ENCODE results near the gene MAP10. TPM values are rescaled to one million over a fixed set of nuclear protein-coding genes. Genes with fewer than 3 reads are reported as not detected.

The MAP10 gene
- total and polyA plus RNA-seq, 2 experiments from 2014 or later, result 2.9 to 3.3 TPM

- ATAC-seq (no peak), DNase-seq (ENCODE audit: low spot score) (no peak)
- Mint-ChIP-seq H3K27me3 (ENCODE audit: insufficient read depth, low read depth, poor library complexity) (no peaks in the 10 kb centered on the region), H3K4me1 (peaks cover 7% of the 10 kb centered on the region; the same call in 2 of the 3 replicates), H3K4me3 (no peak overlapping the region), H3K27ac (no peak overlapping the region), H3K36me3 (ENCODE audit: low read depth) (no peaks in the 10 kb centered on the region), H3K9me3 (no peaks in the 10 kb centered on the region)
- Histone ChIP-seq H3K79me2 (replicated peaks; ENCODE audit: insufficient read depth) (no peaks in the 10 kb centered on the region), H3K27ac (ENCODE audit: low read depth) (no peak overlapping the region), H3K4me1 (ENCODE audit: insufficient read depth) (peaks cover 8% of the 10 kb centered on the region), H3K9me2 (ENCODE audit: insufficient read depth) (no peaks in the 10 kb centered on the region), H4K20me1 (replicated peaks; ENCODE audit: insufficient read depth) (no peaks in the 10 kb centered on the region), H3F3A (replicated peaks; ENCODE audit: low read depth) (no peaks in the 10 kb centered on the region), H3K4me2 (no peak overlapping the region), H3K4me3 (no peak overlapping the region), H3K36me3 (ENCODE audit: insufficient read depth) (no peaks in the 10 kb centered on the region), H3K27me3 (ENCODE audit: insufficient read depth) (no peaks in the 10 kb centered on the region), H2AFZ (no peak overlapping the region)
- no peak for TF ChIP-seq CREB1 (CRISPR knock-in tag; IDR thresholded peaks at IDR 0.05; ENCODE audit: low read depth)
- no peak for TF ChIP-seq STAT1 (IDR thresholded peaks at IDR 0.05; ENCODE audit: unreplicated experiment)
- no peak for TF ChIP-seq ZNF114 (CRISPR knock-in tag; IDR thresholded peaks at IDR 0.05)
- TF ChIP-seq NANOG (IDR thresholded peaks at IDR 0.05; ENCODE audit: borderline replicate concordance), result no peak
- TF ChIP-seq ETS1 (IDR thresholded peaks at IDR 0.05), result no peak
- no peak for TF ChIP-seq ZNF462 (CRISPR knock-in tag; IDR thresholded peaks at IDR 0.05)
- TF ChIP-seq EZH2 (IDR thresholded peaks at IDR 0.05; ENCODE audit: low read depth, unreplicated experiment), result no peak
Measured at GRCh38 chr1:232813097-232813496, 7.9 kb downstream of the MAP10 start.

All from GM23338 (cell line).